Thoracic aorta (tissue), 2 donors: Measurements from ENCODE around the gene TUBB3. TPM values are rescaled to one million over a fixed set of nuclear protein-coding genes. Genes with fewer than 3 reads are reported as not detected.

ENCODE experiments used
- ATAC-seq: fragments of 150-250 bp; one replicate; pipeline ENCODE4 v1.8.0; 2017; ENCODE audit warnings: low read depth; ENCODE audit not compliant: insufficient number of reproducible peaks, low FRiP score
- DNase-seq: peaks from one replicate; pipeline ENCODE4 v3.0.0-alpha.2; 2020; ENCODE audit warnings: low spot score
- H3K27ac ChIP-seq, 2 donors: fragments of 200-600 bp; sonication (generic); 1 replicate in 1 of 2; 2 replicates in 1 of 2; pipeline ENCODE4 v1.5.1; 2016; ENCODE audit warnings: mild to moderate bottlenecking in 2 of 2, moderate library complexity in 2 of 2
- H3K27me3 ChIP-seq: fragments of 200-600 bp; sonication (generic); replicated peaks from 2 replicates; pipeline ENCODE4 v1.6.0; 2016; ENCODE audit warnings: mild to moderate bottlenecking; ENCODE audit not compliant: insufficient read depth
- H3K36me3 ChIP-seq: fragments of 200-600 bp; sonication (generic); one replicate; pipeline ENCODE4 v1.5.1; 2016
- H3K4me1 ChIP-seq, 2 donors: fragments of 200-600 bp; sonication (generic); 1 replicate in 1 of 2; 2 replicates in 1 of 2; pipeline versions ENCODE4 v1.5.1 to v1.6.0; 2016; ENCODE audit warnings: low read depth in 2 of 2, mild to moderate bottlenecking in 1 of 2; ENCODE audit not compliant: control insufficient read depth in 1 of 2
- H3K4me3 ChIP-seq: fragments of 200-600 bp; sonication (generic); 2 replicates; pipeline ENCODE4 v1.5.1; 2016; ENCODE audit warnings: mild to moderate bottlenecking
- H3K9me3 ChIP-seq: fragments of 200-600 bp; sonication (generic); 2 replicates; pipeline ENCODE4 v1.5.1; 2016
- total RNA-seq, 2 donors: library from RNA; depleted of rRNA; stranded (reverse); fragments of >200 nt; gene quantifications; one replicate each; pipeline versions ENCODE4 v1.1.0 to v1.2.3, GENCODE V29; 2016
- TF ChIP-seq, protein P1 (sequence below): fragments of 200-600 bp; sonication (generic); IDR thresholded peaks from one replicate; pipeline ENCODE4 v1.5.1; 2019; ENCODE audit warnings: antibody characterized with exemption

TUBB3 gene
- total RNA-seq, 2 donors from 2014 or later: 4.2 to 18.0 TPM

DNA sequence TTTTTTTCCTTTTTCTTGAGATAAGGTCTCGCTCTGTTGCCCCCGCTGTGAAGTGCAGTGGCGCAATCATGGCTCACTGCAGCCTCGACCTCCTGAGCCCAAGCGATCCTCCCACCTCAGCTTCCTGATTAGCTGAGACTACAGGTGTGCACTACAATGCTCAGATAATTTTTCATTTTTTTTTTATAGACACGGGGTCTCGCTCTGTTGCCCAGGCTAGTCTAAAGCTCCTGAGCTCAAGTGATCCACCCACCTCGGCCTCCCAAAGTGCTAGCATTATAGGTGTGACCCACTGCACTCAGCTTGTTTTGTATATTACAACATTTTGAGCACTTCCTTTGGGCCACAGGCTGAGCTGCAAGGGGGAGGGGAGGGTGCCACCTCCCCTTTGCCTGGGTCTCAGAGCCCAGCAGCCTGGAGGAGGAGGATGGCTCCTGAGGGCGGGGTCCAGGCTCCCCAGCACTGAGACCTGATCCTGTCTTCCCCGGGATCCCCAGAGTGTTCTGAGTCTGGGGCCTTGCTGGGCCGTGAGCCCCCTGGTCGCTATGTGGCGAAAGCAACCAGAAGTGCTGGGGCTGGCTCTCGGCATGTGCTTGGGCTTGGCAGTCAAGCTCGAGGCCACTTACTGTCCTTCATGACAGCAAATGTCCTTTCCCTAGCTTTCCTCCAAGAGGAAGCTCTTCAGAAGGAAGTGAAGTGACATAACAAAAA is 33.5 kb downstream of the TUBB3 start:
- Histone ChIP-seq H3K27me3 (no peaks in the 10 kb centered on the region), H3K36me3 (peaks cover 22% of the 10 kb centered on the region), H3K9me3 (no peaks in the 10 kb centered on the region), H3K27ac (no peak overlapping the region), H3K4me1 (no peaks in the 10 kb centered on the region), H3K4me3 (no peak overlapping the region)
- ATAC-seq (no peak), DNase-seq (no peak)
- TF ChIP-seq, protein P1, sequence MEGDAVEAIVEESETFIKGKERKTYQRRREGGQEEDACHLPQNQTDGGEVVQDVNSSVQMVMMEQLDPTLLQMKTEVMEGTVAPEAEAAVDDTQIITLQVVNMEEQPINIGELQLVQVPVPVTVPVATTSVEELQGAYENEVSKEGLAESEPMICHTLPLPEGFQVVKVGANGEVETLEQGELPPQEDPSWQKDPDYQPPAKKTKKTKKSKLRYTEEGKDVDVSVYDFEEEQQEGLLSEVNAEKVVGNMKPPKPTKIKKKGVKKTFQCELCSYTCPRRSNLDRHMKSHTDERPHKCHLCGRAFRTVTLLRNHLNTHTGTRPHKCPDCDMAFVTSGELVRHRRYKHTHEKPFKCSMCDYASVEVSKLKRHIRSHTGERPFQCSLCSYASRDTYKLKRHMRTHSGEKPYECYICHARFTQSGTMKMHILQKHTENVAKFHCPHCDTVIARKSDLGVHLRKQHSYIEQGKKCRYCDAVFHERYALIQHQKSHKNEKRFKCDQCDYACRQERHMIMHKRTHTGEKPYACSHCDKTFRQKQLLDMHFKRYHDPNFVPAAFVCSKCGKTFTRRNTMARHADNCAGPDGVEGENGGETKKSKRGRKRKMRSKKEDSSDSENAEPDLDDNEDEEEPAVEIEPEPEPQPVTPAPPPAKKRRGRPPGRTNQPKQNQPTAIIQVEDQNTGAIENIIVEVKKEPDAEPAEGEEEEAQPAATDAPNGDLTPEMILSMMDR: no peak

DNA sequence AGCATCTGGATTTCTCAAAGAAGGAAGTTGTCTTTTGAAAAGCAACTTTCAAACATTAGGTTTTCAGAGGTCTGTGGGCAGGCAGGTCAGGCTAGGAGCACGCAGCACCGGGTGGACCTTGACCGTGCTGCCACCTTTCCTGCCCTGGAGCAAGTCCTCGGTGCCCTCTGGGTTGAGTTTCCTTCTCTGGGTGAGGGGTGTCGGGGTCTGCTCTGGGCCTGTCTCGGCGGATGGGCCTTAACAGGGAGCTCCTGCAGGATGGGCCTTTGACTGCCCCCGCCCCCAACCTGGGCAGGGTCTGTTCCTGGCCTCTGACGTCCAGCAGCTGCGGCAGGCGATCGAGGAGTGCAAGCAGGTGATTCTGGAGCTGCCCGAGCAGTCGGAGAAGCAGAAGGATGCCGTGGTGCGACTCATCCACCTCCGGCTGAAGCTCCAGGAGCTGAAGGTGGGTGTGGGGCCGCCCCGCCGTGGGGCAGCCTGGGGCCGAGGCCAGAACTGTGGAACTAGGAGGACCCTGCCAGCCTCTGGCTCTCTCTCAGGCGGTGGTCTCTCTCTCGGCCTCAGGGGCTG is 34.2 kb downstream of the TUBB3 start:
- H3K4me1 ChIP-seq: no peaks in the 10 kb centered on the region
- peaks cover 22% of the 10 kb centered on the region for H3K36me3 ChIP-seq
- no peaks in the 10 kb centered on the region for H3K27me3 ChIP-seq
- peak overlapping the region; percentile 31 for H3K4me3 ChIP-seq
- no peak overlapping the region for H3K27ac ChIP-seq
- no peaks in the 10 kb centered on the region for H3K9me3 ChIP-seq
- TF ChIP-seq, protein P1: no peak
- ATAC-seq (no peak), DNase-seq (no peak)

DNA sequence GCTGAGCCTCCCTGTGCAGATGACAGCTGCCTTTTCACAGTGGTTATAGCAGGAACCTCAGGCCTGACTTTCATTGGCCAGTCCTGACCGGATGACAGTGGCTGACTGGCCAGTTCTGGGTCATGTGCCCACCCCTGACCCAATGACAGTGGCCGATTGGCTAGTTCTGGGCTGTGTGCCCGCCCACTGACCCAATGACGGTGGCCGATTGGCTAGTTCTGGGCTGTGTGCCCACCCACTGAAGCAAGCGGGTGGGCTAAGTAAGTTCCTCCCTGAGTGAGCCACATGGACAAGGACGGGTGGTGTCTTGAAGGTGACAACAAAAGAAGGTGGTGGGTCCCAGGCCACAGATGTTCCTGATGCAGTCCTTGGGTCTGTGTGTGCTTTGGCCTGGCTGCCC is 34.9 kb downstream of the TUBB3 start:
- Histone ChIP-seq H3K27me3 (no peaks in the 10 kb centered on the region), H3K4me3 (no peak overlapping the region), H3K27ac (no peak overlapping the region), H3K36me3 (peaks cover 22% of the 10 kb centered on the region), H3K9me3 (no peaks in the 10 kb centered on the region), H3K4me1 (no peaks in the 10 kb centered on the region)
- TF ChIP-seq, protein P1: no peak
- DNase-seq (no peak), ATAC-seq (no peak)

DNA sequence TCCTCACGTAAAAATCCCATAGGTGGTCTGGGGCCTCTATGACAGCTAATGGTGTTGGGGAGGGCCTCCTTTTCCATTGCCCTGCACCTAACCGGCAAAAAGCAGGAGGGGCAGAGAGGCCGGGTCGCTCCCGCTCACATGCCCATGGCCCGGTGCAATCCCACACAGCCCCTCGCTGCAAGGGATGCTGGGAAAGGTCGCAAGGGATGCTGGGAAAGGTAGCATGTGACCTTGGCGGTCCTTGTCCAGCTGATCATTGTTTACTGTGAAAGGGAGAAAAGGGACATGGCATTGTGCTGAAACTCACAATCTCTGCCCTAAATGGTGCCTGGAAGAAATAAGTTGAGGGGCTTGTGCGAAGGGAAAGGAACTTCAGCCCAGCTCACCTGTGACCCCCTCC is 35.5 kb downstream of the TUBB3 start:
- peaks cover 22% of the 10 kb centered on the region for H3K36me3 ChIP-seq
- H3K27me3 ChIP-seq: no peaks in the 10 kb centered on the region
- DNase-seq: no peak
- no peak for ATAC-seq
- H3K27ac ChIP-seq: no peak overlapping the region
- H3K4me1 ChIP-seq: no peaks in the 10 kb centered on the region
- H3K9me3 ChIP-seq: no peaks in the 10 kb centered on the region
- TF ChIP-seq, protein P1: no peak
- no peak overlapping the region for H3K4me3 ChIP-seq

DNA sequence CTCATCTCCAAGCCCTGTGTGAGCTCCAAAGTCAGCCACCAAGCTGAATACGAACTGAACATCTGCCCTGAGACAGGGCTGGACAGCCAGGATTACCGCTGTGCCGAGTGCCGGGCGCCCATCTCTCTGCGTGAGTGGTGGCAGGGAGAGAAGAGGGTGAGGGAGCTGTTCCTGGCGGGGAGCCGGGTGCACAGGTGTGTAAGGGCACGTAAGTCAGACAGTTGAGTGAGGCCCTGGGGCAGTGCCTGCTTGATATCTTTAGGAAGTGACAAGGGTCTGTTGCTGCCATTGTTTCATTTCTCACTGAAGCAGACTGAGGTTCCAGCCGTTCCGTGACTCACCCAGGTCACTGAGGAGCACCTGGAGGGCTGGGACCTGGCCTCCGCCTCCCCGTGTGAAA is 37.8 kb downstream of the TUBB3 start:
- Histone ChIP-seq H3K4me1 (no peaks in the 10 kb centered on the region), H3K9me3 (no peaks in the 10 kb centered on the region), H3K27ac (no peak overlapping the region), H3K4me3 (no peak overlapping the region), H3K27me3 (no peaks in the 10 kb centered on the region), H3K36me3 (peaks cover 18% of the 10 kb centered on the region)
- TF ChIP-seq, protein P1: no peak
- DNase-seq (no peak), ATAC-seq (no peak)
